Retinal pigment epithelial cell (primary cell): ENCODE data around the gene NFIB.

Experiments
- DNase-seq: peaks from one replicate; pipeline ENCODE4 v3.0.0-alpha.2; 2010; ENCODE audit warnings: low read depth
- H3K4me3 ChIP-seq: 2 replicates; pipeline ENCODE4 v1.5.1; 2011; ENCODE audit warnings: mild to moderate bottlenecking, low read length, control low read depth, moderate library complexity
- TF ChIP-seq, protein P1 (sequence below): conservative IDR thresholded peaks from 2 replicates; pipeline ENCODE4 v1.5.1; 2011; ENCODE audit warnings: low read depth, low read length, control low read depth, inconsistent platforms

Gene NFIB

GRCh38 chr9:14326264-14326826 lies 12.4 kb upstream of the NFIB start:
- no peak overlapping the region for H3K4me3 ChIP-seq
- DNase-seq: no peak

GRCh38 chr9:14325147-14325546 lies 11.2 kb upstream of the NFIB start:
- H3K4me3 ChIP-seq: no peak overlapping the region
- TF ChIP-seq, protein P1, sequence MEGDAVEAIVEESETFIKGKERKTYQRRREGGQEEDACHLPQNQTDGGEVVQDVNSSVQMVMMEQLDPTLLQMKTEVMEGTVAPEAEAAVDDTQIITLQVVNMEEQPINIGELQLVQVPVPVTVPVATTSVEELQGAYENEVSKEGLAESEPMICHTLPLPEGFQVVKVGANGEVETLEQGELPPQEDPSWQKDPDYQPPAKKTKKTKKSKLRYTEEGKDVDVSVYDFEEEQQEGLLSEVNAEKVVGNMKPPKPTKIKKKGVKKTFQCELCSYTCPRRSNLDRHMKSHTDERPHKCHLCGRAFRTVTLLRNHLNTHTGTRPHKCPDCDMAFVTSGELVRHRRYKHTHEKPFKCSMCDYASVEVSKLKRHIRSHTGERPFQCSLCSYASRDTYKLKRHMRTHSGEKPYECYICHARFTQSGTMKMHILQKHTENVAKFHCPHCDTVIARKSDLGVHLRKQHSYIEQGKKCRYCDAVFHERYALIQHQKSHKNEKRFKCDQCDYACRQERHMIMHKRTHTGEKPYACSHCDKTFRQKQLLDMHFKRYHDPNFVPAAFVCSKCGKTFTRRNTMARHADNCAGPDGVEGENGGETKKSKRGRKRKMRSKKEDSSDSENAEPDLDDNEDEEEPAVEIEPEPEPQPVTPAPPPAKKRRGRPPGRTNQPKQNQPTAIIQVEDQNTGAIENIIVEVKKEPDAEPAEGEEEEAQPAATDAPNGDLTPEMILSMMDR: no peak
- no peak for DNase-seq

More at GRCh38 chr9:14326264-14326826, 12.4 kb upstream of the NFIB start:
- TF ChIP-seq, protein P1: no peak

- TF ChIP-seq, protein P1: no peak
- DNase-seq: no peak
- no peak overlapping the region for H3K4me3 ChIP-seq
These were observed 10.2 kb upstream of the NFIB start for GRCh38 chr9:14323985-14324650.

DNA sequence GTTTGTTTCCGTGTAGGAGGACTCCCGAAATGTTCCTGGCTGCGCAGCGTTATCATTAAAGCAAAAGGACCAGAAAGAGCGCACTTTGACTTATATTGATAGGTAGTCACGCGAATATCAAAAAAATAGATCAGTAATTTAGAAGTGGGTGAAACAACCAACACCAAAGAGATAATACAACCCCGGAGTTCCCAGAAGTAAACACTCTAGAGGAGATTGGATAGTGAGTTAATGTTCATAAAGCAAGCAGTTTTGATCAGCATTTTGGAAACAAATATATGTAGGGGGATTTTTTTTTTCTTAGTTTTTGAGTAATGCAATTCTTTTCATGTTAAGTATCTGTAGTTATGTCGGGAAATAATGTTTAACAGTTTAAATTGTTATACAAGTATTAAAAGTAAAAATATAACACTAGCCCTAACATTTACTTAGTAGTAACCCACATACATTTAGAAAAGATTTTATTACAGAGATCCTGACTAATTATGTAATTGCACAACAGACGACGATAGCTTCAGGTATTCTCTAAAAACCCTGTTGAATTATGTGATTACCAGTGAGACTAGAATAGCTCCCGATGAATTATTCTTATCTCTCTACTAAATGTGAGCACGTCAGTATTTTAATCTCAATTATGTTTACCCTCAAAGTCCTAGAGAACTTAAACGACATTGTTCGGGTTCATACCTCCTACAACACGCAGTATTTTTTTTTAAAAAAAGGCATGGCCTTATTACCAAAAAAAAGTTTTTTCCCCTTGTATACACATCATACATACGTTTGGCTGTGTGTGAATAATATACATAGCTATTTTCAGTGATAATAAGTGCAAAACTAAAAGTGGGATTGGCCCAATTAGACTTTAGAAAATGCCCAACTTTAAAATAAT lies 9.4 kb upstream of the NFIB start:
- DNase-seq: no peak
- TF ChIP-seq, protein P1: no peak
- peak overlapping the region; percentile 65 for H3K4me3 ChIP-seq

GRCh38 chr9:14322211-14323082 lies 8.5 kb upstream of the NFIB start:
- TF ChIP-seq, protein P1: peak; percentile 36
- H3K4me3 ChIP-seq: peak overlapping the region; percentile 68

DNA sequence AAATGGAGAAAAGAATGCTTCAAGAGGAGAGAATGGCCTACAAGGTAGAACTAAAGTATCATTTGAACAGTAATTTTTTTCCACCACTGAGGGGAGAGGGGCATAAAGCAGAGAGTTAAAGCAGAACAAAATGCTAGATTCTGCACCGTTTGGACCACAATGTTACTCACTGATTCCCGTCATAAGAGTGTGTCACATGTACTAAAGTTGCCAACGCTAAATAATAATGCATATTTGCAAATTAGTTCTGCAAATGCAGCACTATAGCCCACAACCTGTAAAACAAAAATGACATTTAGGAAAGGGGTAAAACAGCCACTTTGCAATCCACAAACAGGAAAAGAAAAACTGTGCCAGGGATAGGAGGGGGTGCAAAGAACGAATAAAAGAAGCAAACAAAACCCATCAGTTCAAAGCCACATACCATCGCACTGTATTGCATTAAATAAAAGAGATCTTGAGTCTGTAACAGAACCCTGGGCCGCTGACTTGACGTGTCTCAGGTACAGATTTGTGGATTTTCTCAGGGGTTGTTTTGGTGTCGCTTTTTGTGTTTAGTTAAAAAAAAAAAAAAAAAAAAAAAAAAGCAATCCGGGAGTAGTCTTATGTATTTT lies 7.7 kb upstream of the NFIB start:
- H3K4me3 ChIP-seq: peak overlapping the region; percentile 68
- no peak for DNase-seq
- TF ChIP-seq, protein P1: no peak

More at GRCh38 chr9:14322211-14323082, 8.5 kb upstream of the NFIB start:
- peak; percentile 66 for DNase-seq
